Nephron progenitor cell (in vitro differentiated cells): Measurements from ENCODE around the gene SSNA1.
"Not testable (repeated sequence)": the region's sequence is repeated elsewhere in the genome, so short reads cannot be mapped to it uniquely, and the experiment has no call there.

Source experiments
- DNase-seq: peaks from one replicate; pipeline ENCODE4 v3.0.0; 2021
- H3K27ac Mint-ChIP-seq: 2 replicates; pipeline ENCODE4 v1.8.0; 2021; ENCODE audit warnings: mild to moderate bottlenecking, moderate library complexity, mixed read lengths
- H3K27me3 Mint-ChIP-seq: 2 replicates; pipeline ENCODE4 v1.8.0; 2021; ENCODE audit warnings: mild to moderate bottlenecking, low read depth, mixed read lengths; ENCODE audit not compliant: poor library complexity
- H3K36me3 Mint-ChIP-seq: 2 replicates; pipeline ENCODE4 v1.8.0; 2021; ENCODE audit warnings: low read depth, mixed read lengths
- H3K4me1 Mint-ChIP-seq: 2 replicates; pipeline ENCODE4 v1.8.0; 2021; ENCODE audit warnings: mixed read lengths
- H3K4me3 Mint-ChIP-seq: 2 replicates; pipeline ENCODE4 v1.8.0; 2021; ENCODE audit warnings: mild to moderate bottlenecking, moderate library complexity, mixed read lengths
- H3K9me3 Mint-ChIP-seq: 2 replicates; pipeline ENCODE4 v1.8.0; 2021; ENCODE audit warnings: mild to moderate bottlenecking, moderate library complexity, mixed read lengths
- CTCF ChIP-seq: fragments of 200-600 bp; sonication (generic); IDR thresholded peaks from 2 replicates; pipeline ENCODE4 v1.5.0; 2021; ENCODE audit warnings: antibody characterized with exemption

SSNA1 gene

GRCh38 chr9:137236936-137237421 is 48.5 kb downstream of the SSNA1 start:
- no peak for TF ChIP-seq CTCF
- no peak for DNase-seq
- peaks cover 33% of the 10 kb centered on the region for H3K4me1 Mint-ChIP-seq
- H3K27me3 Mint-ChIP-seq: no peaks in the 10 kb centered on the region
- H3K36me3 Mint-ChIP-seq: no peaks in the 10 kb centered on the region
- H3K4me3 Mint-ChIP-seq: no peak overlapping the region
- no peaks in the 10 kb centered on the region for H3K9me3 Mint-ChIP-seq
- H3K27ac Mint-ChIP-seq: no peak overlapping the region

- H3K27me3 Mint-ChIP-seq: no peaks in the 10 kb centered on the region
- TF ChIP-seq CTCF: no peak
- H3K9me3 Mint-ChIP-seq: no peaks in the 10 kb centered on the region
- peaks cover 43% of the 10 kb centered on the region for H3K4me1 Mint-ChIP-seq
- H3K36me3 Mint-ChIP-seq: peaks cover 10% of the 10 kb centered on the region
- DNase-seq: no peak
- no peak overlapping the region for H3K27ac Mint-ChIP-seq
- H3K4me3 Mint-ChIP-seq: peak overlapping the region; percentile 24
These were observed 49.6 kb downstream of the SSNA1 start for GRCh38 chr9:137237759-137238726.

DNA sequence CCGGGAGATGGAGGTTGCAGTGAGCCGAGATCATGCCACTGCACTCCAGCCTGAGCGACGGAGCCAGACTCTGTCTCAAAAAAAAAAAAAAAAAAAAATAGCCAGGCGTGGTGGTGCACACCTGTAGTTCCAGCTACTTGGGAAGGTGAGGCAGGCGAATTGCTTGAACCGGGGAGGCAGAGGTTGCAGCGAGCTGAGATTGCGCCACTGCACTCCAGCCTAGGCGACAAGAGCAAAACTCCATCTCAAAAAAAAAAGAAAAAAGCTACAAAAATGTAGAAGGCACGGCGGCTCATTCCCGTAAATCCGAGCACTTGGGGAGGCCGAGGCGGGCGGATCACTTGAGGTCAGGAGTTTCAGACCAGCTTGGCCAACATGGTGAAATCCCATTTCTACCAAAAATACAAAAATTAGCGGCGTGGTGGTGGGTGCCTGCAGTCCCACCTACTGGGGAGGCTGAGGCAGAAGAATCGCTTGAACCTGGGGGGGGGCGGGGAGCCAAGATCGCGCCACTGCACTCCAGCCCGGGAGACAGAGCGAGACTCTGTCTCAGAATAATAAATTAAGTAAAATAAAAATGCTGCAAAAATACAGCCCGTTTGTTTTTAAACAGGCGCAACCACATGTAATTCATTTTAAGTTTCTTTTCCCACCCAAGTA is 51.2 kb downstream of the SSNA1 start:
- peaks cover 15% of the 10 kb centered on the region for H3K36me3 Mint-ChIP-seq
- H3K9me3 Mint-ChIP-seq, DNase-seq, H3K27me3 Mint-ChIP-seq: not testable (repeated sequence)
- H3K27ac Mint-ChIP-seq: peak overlapping the region; percentile 93
- H3K4me3 Mint-ChIP-seq: peak overlapping the region; percentile 81
- H3K4me1 Mint-ChIP-seq: peaks cover 58% of the 10 kb centered on the region
